T-cell (primary cell): ENCODE measurements around the gene SPDYC. TPM values are rescaled to one million over a fixed set of nuclear protein-coding genes. Genes with fewer than 3 reads are reported as not detected.

ENCODE experiments used
- ATAC-seq, 4 experiments: fragments of 200-7000 bp in 3 of 4; fragments of 150-1000 bp in 1 of 4; cut with Tn5 transposase; replicated peaks in 1 of 4; 1 replicate in 3 of 4; 2 replicates in 1 of 4; pipeline ENCODE4 v1.10.0; 2021; ENCODE audit warnings: moderate library complexity in 3 of 4, mild to moderate bottlenecking in 2 of 4, moderate number of reproducible peaks in 1 of 4
- CTCF ChIA-PET, 2 donors: fragments of 300-600 bp; sonication (Branson Sonifier 250); formaldehyde crosslinking; loops; one replicate each; lab custom pipeline; 2022; ENCODE audit warnings: antibody characterized with exemption in 2 of 2; lab: Charles Lee
- POLR2A ChIA-PET, 2 donors: fragments of 300-600 bp; sonication (Branson Sonifier 250); formaldehyde crosslinking; loops; one replicate each; lab custom pipeline; 2022; ENCODE audit warnings: antibody characterized with exemption in 2 of 2; lab: Charles Lee
- DNase-seq, 35 experiments: peaks; one replicate each; pipeline versions ENCODE4 v3.0.0 to v3.0.0-alpha.2; 2013 to 2023
- H3K27ac ChIP-seq: one replicate; pipeline ENCODE4 v1.5.1; 2013; ENCODE audit warnings: low read length
- H3K27me3 ChIP-seq, 2 experiments: replicated peaks in 1 of 2; 1 replicate in 1 of 2; 2 replicates in 1 of 2; pipeline versions ENCODE4 v1.6.1 to v1.7.0; 2013; ENCODE audit warnings: low read length in 1 of 2, mixed read lengths in 1 of 2; ENCODE audit not compliant: control insufficient read depth in 2 of 2, insufficient read depth in 2 of 2; ENCODE audit errors: extremely low read depth in 1 of 2
- H3K36me3 ChIP-seq, 2 donors: 1 replicate in 1 of 2; 2 replicates in 1 of 2; pipeline versions ENCODE4 v1.6.1 to v1.7.0; 2013; ENCODE audit warnings: low read length in 1 of 2; ENCODE audit not compliant: control insufficient read depth in 2 of 2, insufficient read depth in 1 of 2; ENCODE audit errors: extremely low read depth in 1 of 2
- H3K4me1 ChIP-seq, 2 experiments: 1 replicate in 1 of 2; 2 replicates in 1 of 2; pipeline versions ENCODE4 v1.6.1 to v1.7.0; 2013; ENCODE audit warnings: low read length in 2 of 2, mixed read lengths in 1 of 2; ENCODE audit not compliant: insufficient read depth in 2 of 2, control insufficient read depth in 1 of 2; ENCODE audit errors: extremely low read depth in 1 of 2
- H3K4me3 ChIP-seq, 2 donors: 1 replicate in 1 of 2; 2 replicates in 1 of 2; pipeline versions ENCODE4 v1.5.1 to v1.7.0; 2013; ENCODE audit warnings: mild to moderate bottlenecking in 2 of 2, low read length in 1 of 2, moderate library complexity in 1 of 2; ENCODE audit not compliant: control insufficient read depth in 1 of 2; ENCODE audit errors: extremely low read depth in 1 of 2
- H3K9me3 ChIP-seq: 2 replicates; pipeline ENCODE4 v1.7.0; 2013
- H3K27ac Mint-ChIP-seq, 2 donors: one replicate each; pipeline ENCODE4 v1.8.0; 2020 to 2021; ENCODE audit warnings: mild to moderate bottlenecking in 2 of 2, mixed read lengths in 2 of 2
- H3K27me3 Mint-ChIP-seq, 2 donors: one replicate each; pipeline ENCODE4 v1.8.0; 2021 to 2022; ENCODE audit warnings: mixed read lengths in 2 of 2
- H3K36me3 Mint-ChIP-seq: one replicate; pipeline ENCODE4 v1.8.0; 2021; ENCODE audit warnings: mixed read lengths
- H3K4me1 Mint-ChIP-seq, 3 donors: one replicate each; pipeline ENCODE4 v1.8.0; 2020 to 2022; ENCODE audit warnings: mixed read lengths in 3 of 3, mild to moderate bottlenecking in 1 of 3
- H3K4me3 Mint-ChIP-seq, 3 donors: one replicate each; pipeline ENCODE4 v1.8.0; 2020 to 2022; ENCODE audit warnings: mild to moderate bottlenecking in 3 of 3, mixed read lengths in 3 of 3, moderate library complexity in 3 of 3
- H3K9me3 Mint-ChIP-seq, 3 donors: one replicate each; pipeline ENCODE4 v1.8.0; 2020 to 2022; ENCODE audit warnings: mixed read lengths in 3 of 3
- WGBS: methylation state at CpG from one replicate; pipeline ENCODE4 v1.1.5; 2013; ENCODE audit warnings: missing lambda C conversion rate; ENCODE audit not compliant: insufficient coverage; 5-methylcytosine and 5-hydroxymethylcytosine counted together
- total RNA-seq, 35 experiments: library from RNA in 6 of 35; stranded (reverse) in 6 of 35; fragments of 120-200 nt in 1 of 35; gene quantifications; one replicate each; pipeline versions ENCODE4 v1.2.1 to v1.2.4 and lab custom pipeline; 2013 to 2026

Gene SPDYC
- total RNA-seq, 5 donors from 2014 or later (not counting 1 experiment from before 2014, with no cell fraction given) = not detected

DNA sequence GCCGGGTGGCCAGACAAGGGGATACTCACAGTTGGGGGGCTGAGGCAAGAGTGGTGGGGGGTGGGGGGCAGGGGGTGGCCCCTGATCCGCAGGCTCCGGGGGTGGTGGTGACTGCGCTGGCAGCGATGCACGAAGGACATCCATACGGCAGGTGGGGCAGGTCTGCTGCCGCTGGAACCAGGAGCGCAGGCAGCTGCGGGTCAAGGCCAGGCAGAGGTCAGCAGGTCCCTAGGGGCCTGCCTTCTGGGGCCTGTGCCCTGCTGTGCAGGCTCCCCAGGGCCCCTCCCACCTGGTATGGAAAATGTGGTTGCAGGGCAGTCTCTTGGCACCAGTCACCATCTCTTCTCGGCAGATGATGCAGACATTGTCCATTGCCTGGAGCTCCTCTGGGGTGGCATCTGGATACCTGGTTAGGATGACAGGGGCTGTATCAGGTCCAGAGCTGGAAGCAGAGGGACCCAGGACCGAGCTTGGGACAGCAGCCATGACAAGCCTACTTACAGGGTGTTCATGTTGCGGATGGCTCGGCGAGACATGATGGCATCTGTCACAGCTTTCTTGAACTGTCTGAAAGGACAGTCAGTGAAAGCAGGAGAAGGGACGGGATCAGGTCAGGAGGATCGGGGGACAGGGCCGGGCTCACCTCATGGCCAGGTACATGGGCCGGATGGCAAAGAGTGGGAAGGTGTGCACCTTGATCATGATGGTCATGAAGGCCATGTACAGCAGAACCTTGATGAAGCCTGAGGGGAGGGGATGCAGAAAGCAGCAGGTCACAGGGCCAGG lies 39.2 kb upstream of the SPDYC start:
- no peak overlapping the region for H3K4me3 ChIP-seq
- peaks cover 16 to 31% of the 10 kb centered on the region in 2 experiments for H3K4me1 ChIP-seq
- ChIA-PET CTCF (no interaction called here), POLR2A (interaction anchor here in 1 of 2 donors (0.6 to 0.7 kb wide), 2 partner anchors 8 to 170 kb away, joined by 5 to 6 read pairs; partner anchors contain the start of genes FAU and MRPL49)
- Mint-ChIP-seq H3K27ac (peak overlapping the region in 1 of 2 donors; percentile 25), H3K36me3 (peaks cover 10% of the 10 kb centered on the region), H3K4me1 (peaks cover 25 to 36% (median 28%) of the 10 kb centered on the region in 3 donors), H3K4me3 (no peak overlapping the region), H3K27me3 (no peaks in the 10 kb centered on the region), H3K9me3 (no peaks in the 10 kb centered on the region)
- peaks cover 26 to 68% of the 10 kb centered on the region in 2 donors for H3K36me3 ChIP-seq
- DNase-seq (no peak), ATAC-seq (no peak)
- no peak overlapping the region for H3K27ac ChIP-seq
- no peaks in the 10 kb centered on the region for H3K9me3 ChIP-seq
- no peaks in the 10 kb centered on the region for H3K27me3 ChIP-seq
- WGBS = 94% methylated on average over 16 of the region's 19 CpGs

DNA sequence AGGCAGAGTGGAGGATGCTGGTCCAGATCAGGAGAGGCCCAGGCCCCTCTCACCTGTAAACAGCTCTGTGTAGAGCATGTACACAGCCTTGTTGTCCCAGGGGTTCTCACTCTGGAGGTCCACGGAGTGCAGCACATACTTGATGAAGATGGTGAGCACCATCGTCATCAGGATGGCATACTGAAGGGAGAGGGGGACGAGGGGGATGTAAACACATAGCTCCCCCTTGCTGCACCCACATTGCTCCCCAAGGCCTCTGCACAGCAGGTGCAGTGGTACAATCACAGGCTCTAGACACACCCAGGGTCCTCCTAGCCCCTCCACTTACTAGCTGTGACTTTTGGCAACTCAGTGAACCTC lies 38.6 kb upstream of the SPDYC start:
- peaks cover 10% of the 10 kb centered on the region for H3K36me3 Mint-ChIP-seq
- Histone ChIP-seq H3K4me3 (no peak overlapping the region), H3K36me3 (peaks cover 26 to 63% of the 10 kb centered on the region in 2 donors), H3K27ac (no peak overlapping the region), H3K9me3 (no peaks in the 10 kb centered on the region), H3K4me1 (peaks cover 21 to 35% of the 10 kb centered on the region in 2 experiments), H3K27me3 (no peaks in the 10 kb centered on the region)
- H3K9me3 Mint-ChIP-seq = no peaks in the 10 kb centered on the region
- ChIA-PET CTCF (interaction anchor here in 1 of 2 donors (0.5 kb wide), 1 partner anchor 674 kb away, joined by 7 read pairs; no protein-coding TSS in a partner anchor), POLR2A (interaction anchor here in 1 of 2 donors (0.6 to 0.7 kb wide), 2 partner anchors 9 to 170 kb away, joined by 5 to 6 read pairs; partner anchors contain the start of genes FAU and MRPL49)
- H3K4me1 Mint-ChIP-seq = peaks cover 31 to 42% (median 33%) of the 10 kb centered on the region in 3 donors
- no peaks in the 10 kb centered on the region for H3K27me3 Mint-ChIP-seq
- ATAC-seq (no peak), DNase-seq (no peak)
- H3K4me3 Mint-ChIP-seq = no peak overlapping the region
- 100% methylated on average over 1 of the region's 3 CpGs for WGBS
- H3K27ac Mint-ChIP-seq = no peak overlapping the region

DNA sequence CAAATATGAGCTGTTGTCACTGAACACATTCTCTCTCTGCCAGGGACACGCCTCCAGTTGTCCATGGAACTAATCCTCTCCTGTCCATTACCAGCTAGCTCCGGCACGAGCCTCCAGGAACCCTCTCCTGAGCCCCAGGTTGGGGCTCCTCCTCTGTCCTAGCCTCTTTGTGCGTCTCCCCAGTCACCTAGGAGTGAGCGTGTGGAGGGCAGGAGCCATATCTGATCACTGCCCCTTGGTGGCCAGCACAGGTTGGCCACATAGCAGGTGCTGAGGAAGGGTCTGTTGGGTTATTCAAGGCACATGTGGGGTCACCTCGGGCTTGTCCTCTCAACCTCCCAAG lies 38.2 kb upstream of the SPDYC start:
- Mint-ChIP-seq H3K27me3 (no peaks in the 10 kb centered on the region), H3K4me1 (peaks cover 35 to 47% (median 35%) of the 10 kb centered on the region in 3 donors), H3K36me3 (peaks cover 9% of the 10 kb centered on the region), H3K4me3 (peak overlapping the region in 2 of 3 donors; percentile 34 to 98), H3K9me3 (no peaks in the 10 kb centered on the region), H3K27ac (peak overlapping the region; percentile 52 to 55)
- H3K4me1 ChIP-seq = peaks cover 24 to 39% of the 10 kb centered on the region in 2 experiments
- peaks cover 26 to 58% of the 10 kb centered on the region in 2 donors for H3K36me3 ChIP-seq
- DNase-seq (no peak), ATAC-seq (no peak)
- H3K27me3 ChIP-seq = no peaks in the 10 kb centered on the region
- H3K4me3 ChIP-seq = no peak overlapping the region
- ChIA-PET CTCF (interaction anchor here in 1 of 2 donors (0.5 kb wide), 1 partner anchor 674 kb away, joined by 7 read pairs; no protein-coding TSS in a partner anchor), POLR2A (interaction anchor here in 1 of 2 donors (0.6 kb wide), 1 partner anchor 171 kb away, joined by 5 read pairs; no protein-coding TSS in a partner anchor)
- 100% methylated on average over 4 of the region's 6 CpGs for WGBS
- H3K9me3 ChIP-seq = no peaks in the 10 kb centered on the region
- H3K27ac ChIP-seq = no peak overlapping the region

DNA sequence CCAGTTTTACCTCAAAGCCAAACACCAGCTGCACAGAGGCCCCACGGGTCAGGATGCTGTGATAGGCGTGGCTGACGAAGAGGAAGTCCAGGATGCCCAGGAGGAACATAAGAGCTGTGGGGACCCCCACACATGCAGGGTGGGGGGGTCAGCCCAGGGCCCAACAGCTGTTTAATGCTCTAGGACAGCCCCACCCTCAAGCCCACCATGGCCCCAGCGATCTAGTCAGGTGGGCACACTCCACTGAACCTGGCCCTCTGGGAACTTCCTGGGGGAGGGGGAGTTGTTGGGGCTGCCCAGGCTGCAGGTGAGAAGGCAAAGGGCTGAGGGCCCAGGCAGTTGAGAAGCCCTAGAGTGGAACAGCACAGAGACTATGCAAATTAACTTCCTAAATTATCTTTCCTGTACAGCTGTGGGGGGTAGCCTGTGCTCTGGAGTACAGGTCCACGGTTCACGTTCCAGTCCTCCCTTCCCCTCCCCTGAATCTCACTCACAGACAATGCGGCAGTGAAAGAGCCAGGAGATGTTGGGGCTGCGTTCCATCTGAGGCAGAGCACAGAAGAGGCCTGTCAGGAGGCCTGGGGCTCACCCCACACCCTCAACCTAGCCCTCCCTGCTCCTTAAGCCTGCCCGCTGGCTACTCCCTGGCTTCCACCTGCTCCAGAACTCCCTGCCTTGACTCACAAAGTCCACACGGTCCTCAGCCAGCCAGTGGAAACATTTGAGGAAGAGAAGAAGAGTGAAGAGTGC lies 37.6 kb upstream of the SPDYC start:
- no peak overlapping the region for H3K27ac ChIP-seq

DNA sequence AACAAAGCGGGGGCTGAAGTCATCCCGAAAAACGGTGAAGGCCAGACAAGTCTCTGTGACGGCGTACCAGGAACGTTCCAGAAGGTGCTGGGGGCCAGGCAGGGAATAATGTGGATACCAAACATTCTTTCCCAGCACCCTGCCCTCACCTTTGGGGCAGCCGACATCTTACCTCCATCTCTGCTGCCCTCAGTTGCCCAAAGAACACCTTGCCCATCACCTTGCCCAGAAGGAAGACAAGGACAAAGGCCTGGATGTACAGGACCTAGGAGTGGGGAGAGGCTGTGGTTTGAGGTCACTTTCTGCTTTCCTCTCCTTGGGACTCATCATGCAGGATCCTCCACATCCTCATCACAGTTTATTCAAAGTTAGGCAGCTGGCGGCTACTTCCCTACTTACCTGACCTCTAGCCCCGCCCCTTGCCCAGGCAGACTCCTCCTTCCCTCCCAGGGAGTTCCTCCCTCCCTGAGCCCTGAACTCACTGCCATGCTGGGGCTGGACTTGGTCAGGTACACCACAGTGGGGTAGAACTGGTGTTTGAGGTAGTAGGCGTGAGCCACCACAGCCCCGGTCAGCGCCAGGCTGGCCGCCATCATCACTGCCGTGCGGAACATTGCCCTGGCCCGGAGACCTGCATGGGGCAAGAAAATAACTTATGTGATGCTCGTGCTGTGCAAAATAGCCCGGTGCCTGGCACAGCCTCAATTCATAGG lies 36.9 kb upstream of the SPDYC start:
- Histone ChIP-seq H3K27ac (peak overlapping the region; percentile 96), H3K4me1 (peaks cover 24 to 40% of the 10 kb centered on the region in 2 experiments), H3K36me3 (peaks cover 22 to 45% of the 10 kb centered on the region in 2 donors), H3K4me3 (peak overlapping the region; percentile 80 to 94), H3K27me3 (no peaks in the 10 kb centered on the region), H3K9me3 (no peaks in the 10 kb centered on the region)
- WGBS = 10% methylated on average over 6 of the region's 18 CpGs
- no peaks in the 10 kb centered on the region for H3K9me3 Mint-ChIP-seq
- DNase-seq = peak in 10 of 35 experiments; percentile 25 to 52 (median 40)
- H3K27ac Mint-ChIP-seq = peak overlapping the region; percentile 97 to 100
- ATAC-seq = no peak
- ChIA-PET CTCF (no interaction called here), POLR2A (interaction anchor here (0.6 to 2.4 kb wide), 3 partner anchors 10 to 16 kb away, joined by 5 to 12 read pairs (median 8); partner anchors contain the start of genes FAU (in 1 of the 2), MRPL49 (in 1 of the 2) and ZNHIT2 (in 1 of the 2))
- H3K4me3 Mint-ChIP-seq = peak overlapping the region; percentile 98 to 99 (median 99)
- no peaks in the 10 kb centered on the region for H3K27me3 Mint-ChIP-seq
- peaks cover 9% of the 10 kb centered on the region for H3K36me3 Mint-ChIP-seq
- peaks cover 40 to 53% (median 41%) of the 10 kb centered on the region in 3 donors for H3K4me1 Mint-ChIP-seq

More for the DNA sequence above, 37.6 kb upstream of the SPDYC start:
- peaks cover 24 to 40% of the 10 kb centered on the region in 2 experiments for H3K4me1 ChIP-seq
- H3K27me3 Mint-ChIP-seq = no peaks in the 10 kb centered on the region
- POLR2A ChIA-PET = no interaction called here
- H3K27ac Mint-ChIP-seq = peak overlapping the region; percentile 97 to 100
- ATAC-seq (no peak), DNase-seq (peak in 1 of 35 experiments; percentile 5)
- peaks cover 37 to 50% (median 38%) of the 10 kb centered on the region in 3 donors for H3K4me1 Mint-ChIP-seq
- H3K36me3 Mint-ChIP-seq = peaks cover 9% of the 10 kb centered on the region
- no peaks in the 10 kb centered on the region for H3K9me3 Mint-ChIP-seq
- H3K36me3 ChIP-seq = peaks cover 22 to 53% of the 10 kb centered on the region in 2 donors
- CTCF ChIA-PET = interaction anchor here in 1 of 2 donors (0.5 kb wide), 1 partner anchor 673 kb away, joined by 7 read pairs; no protein-coding TSS in a partner anchor
- no peaks in the 10 kb centered on the region for H3K9me3 ChIP-seq
- H3K4me3 Mint-ChIP-seq = peak overlapping the region; percentile 98 to 99 (median 99)
- WGBS = 72% methylated on average over 5 of the region's 10 CpGs
- H3K27me3 ChIP-seq = no peaks in the 10 kb centered on the region
- H3K4me3 ChIP-seq = no peak overlapping the region
